Type B pancreatic cell (in vitro differentiated cells): ENCODE results near the gene RIN3. TPM values are rescaled to one million over a fixed set of nuclear protein-coding genes. Genes with fewer than 3 reads are reported as not detected.
"Not testable (repeated sequence)": the region's sequence is repeated elsewhere in the genome, so short reads cannot be mapped to it uniquely, and the experiment has no call there.

ENCODE experiments used
- DNase-seq: peaks from one replicate; pipeline ENCODE4 v3.0.0; 2021; ENCODE audit warnings: mixed read lengths; ENCODE audit not compliant: unreplicated experiment; ENCODE audit errors: extremely low spot score
- H3K27ac Mint-ChIP-seq: 2 replicates; pipeline ENCODE4 v1.8.0; 2021; ENCODE audit warnings: mild to moderate bottlenecking, mixed read lengths
- H3K27me3 Mint-ChIP-seq: 2 replicates; pipeline ENCODE4 v1.8.0; 2021; ENCODE audit warnings: mixed read lengths
- H3K36me3 Mint-ChIP-seq: 2 replicates; pipeline ENCODE4 v1.8.0; 2021; ENCODE audit warnings: mixed read lengths
- H3K4me1 Mint-ChIP-seq: one replicate; pipeline ENCODE4 v1.8.0; 2021; ENCODE audit warnings: mixed read lengths; ENCODE audit not compliant: unreplicated experiment
- H3K4me3 Mint-ChIP-seq: 2 replicates; pipeline ENCODE4 v1.8.0; 2021; ENCODE audit warnings: mild to moderate bottlenecking, mixed read lengths
- H3K9me3 Mint-ChIP-seq: 2 replicates; pipeline ENCODE4 v1.8.0; 2021; ENCODE audit warnings: mixed read lengths
- total RNA-seq: library from RNA; stranded (reverse); gene quantifications from 2 replicates; pipeline ENCODE4 v1.2.1, GENCODE V29; 2021; ENCODE audit warnings: low replicate concordance
- TF ChIP-seq, protein P1 (sequence below): fragments of 200-600 bp; sonication (generic); conservative IDR thresholded peaks from 2 replicates; pipeline ENCODE4 v1.5.0; 2021; ENCODE audit warnings: antibody characterized with exemption, mild to moderate bottlenecking

The RIN3 gene
- total RNA-seq, 1 donor from 2014 or later = 12.9 TPM

- no peaks in the 10 kb centered on the region for H3K9me3 Mint-ChIP-seq
- H3K27ac Mint-ChIP-seq = no peak overlapping the region
- peaks cover 8% of the 10 kb centered on the region for H3K36me3 Mint-ChIP-seq
- no peaks in the 10 kb centered on the region for H3K27me3 Mint-ChIP-seq
- TF ChIP-seq, protein P1, sequence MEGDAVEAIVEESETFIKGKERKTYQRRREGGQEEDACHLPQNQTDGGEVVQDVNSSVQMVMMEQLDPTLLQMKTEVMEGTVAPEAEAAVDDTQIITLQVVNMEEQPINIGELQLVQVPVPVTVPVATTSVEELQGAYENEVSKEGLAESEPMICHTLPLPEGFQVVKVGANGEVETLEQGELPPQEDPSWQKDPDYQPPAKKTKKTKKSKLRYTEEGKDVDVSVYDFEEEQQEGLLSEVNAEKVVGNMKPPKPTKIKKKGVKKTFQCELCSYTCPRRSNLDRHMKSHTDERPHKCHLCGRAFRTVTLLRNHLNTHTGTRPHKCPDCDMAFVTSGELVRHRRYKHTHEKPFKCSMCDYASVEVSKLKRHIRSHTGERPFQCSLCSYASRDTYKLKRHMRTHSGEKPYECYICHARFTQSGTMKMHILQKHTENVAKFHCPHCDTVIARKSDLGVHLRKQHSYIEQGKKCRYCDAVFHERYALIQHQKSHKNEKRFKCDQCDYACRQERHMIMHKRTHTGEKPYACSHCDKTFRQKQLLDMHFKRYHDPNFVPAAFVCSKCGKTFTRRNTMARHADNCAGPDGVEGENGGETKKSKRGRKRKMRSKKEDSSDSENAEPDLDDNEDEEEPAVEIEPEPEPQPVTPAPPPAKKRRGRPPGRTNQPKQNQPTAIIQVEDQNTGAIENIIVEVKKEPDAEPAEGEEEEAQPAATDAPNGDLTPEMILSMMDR = no peak
- H3K4me1 Mint-ChIP-seq = no peaks in the 10 kb centered on the region
- DNase-seq = no peak
- H3K4me3 Mint-ChIP-seq = no peak overlapping the region
These were observed 198.5 kb downstream of the RIN3 start for GRCh38 chr14:92711976-92712653.

DNA sequence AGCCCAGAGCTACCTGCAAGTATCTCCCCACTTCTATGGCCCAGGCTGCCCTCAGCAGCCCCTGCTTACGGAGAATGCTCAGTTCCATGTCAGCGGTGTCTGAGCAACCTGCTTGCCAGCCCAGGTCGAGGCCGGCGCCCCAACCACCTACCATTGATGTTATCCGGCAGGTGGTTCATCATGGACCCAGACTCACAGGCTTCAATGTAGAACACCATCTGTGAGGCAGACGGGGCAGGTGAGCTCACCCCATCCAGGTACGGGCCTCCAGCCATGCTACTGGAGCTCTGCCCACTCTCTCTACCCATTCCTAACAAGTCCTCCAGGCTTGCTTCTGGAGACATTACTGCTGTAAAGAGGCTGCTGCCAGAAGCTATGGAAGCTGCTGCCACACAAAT is 199.1 kb downstream of the RIN3 start:
- TF ChIP-seq, protein P1 = no peak
- H3K9me3 Mint-ChIP-seq = no peaks in the 10 kb centered on the region

GRCh38 chr14:92714739-92715307 is 201.2 kb downstream of the RIN3 start:
- H3K36me3 Mint-ChIP-seq, H3K27ac Mint-ChIP-seq, H3K4me1 Mint-ChIP-seq, H3K4me3 Mint-ChIP-seq, H3K27me3 Mint-ChIP-seq, H3K9me3 Mint-ChIP-seq: not testable (repeated sequence)
- TF ChIP-seq, protein P1 = peak; percentile 76
- peak; percentile 78 for DNase-seq

More for the DNA sequence above, 199.1 kb downstream of the RIN3 start:
- H3K27ac Mint-ChIP-seq = no peak overlapping the region
- no peaks in the 10 kb centered on the region for H3K27me3 Mint-ChIP-seq
- H3K4me3 Mint-ChIP-seq = no peak overlapping the region
- H3K36me3 Mint-ChIP-seq = peaks cover 8% of the 10 kb centered on the region
- no peak for DNase-seq
- H3K4me1 Mint-ChIP-seq = no peaks in the 10 kb centered on the region

DNA sequence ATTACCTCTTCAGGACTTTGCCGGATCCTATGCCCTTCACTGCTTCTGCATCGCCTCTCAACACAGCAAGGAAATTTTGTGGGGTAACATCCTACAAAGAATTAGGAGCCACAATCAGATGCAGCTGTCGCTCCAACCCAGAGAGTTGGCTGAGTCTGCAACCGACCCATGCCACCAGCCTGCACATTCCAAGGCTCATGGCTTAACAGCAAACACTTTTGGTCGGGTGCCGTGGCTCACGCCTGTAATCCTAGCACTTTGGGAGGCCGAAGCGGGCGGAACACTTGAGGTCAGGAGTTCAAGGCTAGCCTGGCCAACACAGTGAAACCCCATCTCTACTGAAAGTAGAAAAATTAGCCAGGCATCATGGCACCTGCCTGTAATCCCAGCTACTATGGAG is 202.6 kb downstream of the RIN3 start:
- TF ChIP-seq, protein P1 = no peak
- Mint-ChIP-seq H3K36me3 (peaks cover 5% of the 10 kb centered on the region), H3K4me3 (no peak overlapping the region), H3K4me1 (no peaks in the 10 kb centered on the region), H3K27ac (no peak overlapping the region), H3K9me3 (no peaks in the 10 kb centered on the region), H3K27me3 (no peaks in the 10 kb centered on the region)
- DNase-seq = no peak

- Mint-ChIP-seq H3K9me3 (no peaks in the 10 kb centered on the region), H3K36me3 (peaks cover 4% of the 10 kb centered on the region), H3K27ac (no peak overlapping the region), H3K4me1 (no peaks in the 10 kb centered on the region), H3K4me3 (no peak overlapping the region), H3K27me3 (no peaks in the 10 kb centered on the region)
- TF ChIP-seq, protein P1 = no peak
- no peak for DNase-seq
These were observed 204.0 kb downstream of the RIN3 start for GRCh38 chr14:92717571-92718042.
